SH-SY5Y (cell line): ENCODE measurements around the gene PI4K2B.

Experiments
- GATA2 ChIP-seq: IDR thresholded peaks from 2 replicates; pipeline ENCODE4 v1.6.1; 2011; ENCODE audit warnings: mild to moderate bottlenecking, low read depth, low read length
- GATA3 ChIP-seq: IDR thresholded peaks from 2 replicates; pipeline ENCODE4 v1.6.1; 2011; ENCODE audit warnings: low read depth, mild to moderate bottlenecking, low read length, moderate library complexity

The PI4K2B gene

DNA sequence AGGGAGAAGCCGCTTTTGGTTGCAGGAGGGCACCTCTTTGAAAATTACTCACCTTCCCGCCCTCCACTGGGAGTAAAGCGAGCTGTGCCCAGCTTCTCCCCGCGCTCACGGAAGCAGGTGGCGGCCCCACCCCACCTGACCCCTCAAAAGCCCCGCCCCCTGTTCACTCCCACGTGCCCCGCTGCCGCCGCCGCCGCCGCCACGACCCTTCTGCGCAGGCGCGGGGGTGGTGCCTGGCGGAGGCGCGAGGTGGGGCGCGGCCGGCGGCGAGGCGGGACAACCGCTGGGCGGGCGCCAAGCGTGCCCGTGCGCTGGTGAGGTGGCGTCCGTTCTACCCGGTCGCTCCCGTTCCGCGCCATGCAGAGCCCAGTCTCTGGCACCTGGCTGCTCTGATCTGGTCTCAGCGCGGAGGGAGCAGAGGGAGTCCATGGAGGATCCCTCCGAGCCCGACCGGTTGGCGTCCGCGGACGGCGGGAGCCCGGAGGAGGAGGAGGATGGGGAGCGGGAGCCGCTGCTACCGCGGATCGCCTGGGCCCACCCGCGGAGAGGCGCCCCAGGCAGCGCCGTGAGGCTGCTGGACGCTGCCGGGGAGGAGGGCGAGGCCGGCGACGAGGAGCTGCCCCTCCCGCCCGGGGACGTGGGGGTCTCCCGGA, at the start of gene PI4K2B:
Gene PI4K2B, plus strand, starts transcription at position 297 of the 653 bp plus-strand sequence. Its CDS starts 131 bp downstream, at position 428.
- TF ChIP-seq GATA3 (no peak), GATA2 (no peak)

DNA sequence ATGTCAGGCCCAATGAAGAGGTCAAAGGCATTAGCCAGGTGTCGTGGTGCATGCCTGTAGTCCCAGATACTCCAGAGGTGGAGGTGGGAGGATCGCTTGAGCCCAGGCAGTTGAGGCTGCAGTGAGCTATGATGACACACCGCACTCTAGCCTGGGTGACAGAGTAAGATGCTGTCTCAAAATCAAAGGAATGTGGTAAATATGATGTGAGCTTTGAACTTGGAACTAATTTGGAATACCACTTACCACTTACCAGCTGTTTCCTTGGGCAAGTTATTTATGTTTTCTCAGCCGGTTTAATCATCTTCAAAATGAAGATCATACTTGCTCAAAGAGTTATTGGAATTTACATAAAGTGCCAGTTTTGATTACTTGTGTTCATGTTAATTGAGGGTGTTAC, 49.8 kb upstream of the PI4K2B start:
- TF ChIP-seq GATA2: no peak
- no peak for TF ChIP-seq GATA3

DNA sequence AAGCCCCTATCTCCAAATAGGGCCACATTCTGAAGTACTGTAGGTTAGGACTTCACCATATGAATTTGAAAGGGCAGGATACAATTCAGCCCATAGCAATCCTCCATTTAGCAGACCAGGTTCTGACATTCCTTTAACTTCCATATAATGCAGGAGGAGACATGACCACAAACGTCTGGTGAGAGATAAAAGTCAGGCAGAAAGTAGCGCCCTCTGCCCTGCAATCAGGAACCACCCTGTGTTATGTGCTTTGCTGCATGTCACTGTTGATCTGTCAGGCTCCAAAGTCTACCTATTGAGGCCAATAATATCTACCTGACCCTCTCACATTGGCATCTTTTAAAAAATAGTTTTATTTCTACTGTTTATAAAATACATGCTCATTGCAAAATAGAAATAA, 43.4 kb upstream of the PI4K2B start:
- TF ChIP-seq GATA2 (no peak), GATA3 (no peak)

DNA sequence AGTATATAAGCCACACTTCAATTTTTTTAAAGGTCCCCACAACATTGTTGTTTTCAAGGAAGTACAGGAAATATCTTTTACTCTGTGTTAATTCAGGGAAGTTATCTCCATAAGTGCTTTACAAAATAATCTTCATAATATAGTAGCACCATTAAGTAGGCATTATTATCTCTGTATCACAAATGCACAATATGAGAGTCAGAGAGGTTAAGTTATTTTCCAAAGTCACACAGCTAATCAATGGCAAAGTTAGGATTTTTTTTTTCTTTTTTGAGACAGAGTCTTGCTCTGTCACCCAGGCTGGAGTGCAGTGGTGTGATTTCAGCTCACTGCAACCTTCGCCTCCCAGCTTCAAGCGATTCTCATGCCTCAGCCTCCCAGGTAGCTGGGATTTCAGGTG, 35.1 kb upstream of the PI4K2B start:
- TF ChIP-seq GATA3 (no peak), GATA2 (no peak)

DNA sequence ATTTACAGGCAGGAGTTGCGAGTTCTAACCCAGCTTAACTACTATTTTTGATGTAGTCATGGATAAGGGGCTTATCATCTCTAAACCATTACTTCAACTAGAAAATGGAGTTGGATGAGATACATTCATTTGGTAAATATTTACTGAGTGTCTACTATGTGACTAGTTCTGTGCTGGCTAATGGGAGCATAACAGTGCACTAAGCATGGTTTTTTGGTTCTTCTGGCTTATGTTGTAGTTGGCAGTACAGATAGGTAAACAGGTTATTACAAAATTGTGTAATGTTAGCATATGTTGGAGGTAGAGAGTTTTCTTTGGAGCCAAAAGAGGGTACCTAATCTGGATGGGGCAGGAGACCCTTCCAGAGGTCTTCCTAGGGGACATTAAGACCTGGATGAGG, 25.8 kb upstream of the PI4K2B start:
- TF ChIP-seq GATA2 (no peak), GATA3 (no peak)

DNA sequence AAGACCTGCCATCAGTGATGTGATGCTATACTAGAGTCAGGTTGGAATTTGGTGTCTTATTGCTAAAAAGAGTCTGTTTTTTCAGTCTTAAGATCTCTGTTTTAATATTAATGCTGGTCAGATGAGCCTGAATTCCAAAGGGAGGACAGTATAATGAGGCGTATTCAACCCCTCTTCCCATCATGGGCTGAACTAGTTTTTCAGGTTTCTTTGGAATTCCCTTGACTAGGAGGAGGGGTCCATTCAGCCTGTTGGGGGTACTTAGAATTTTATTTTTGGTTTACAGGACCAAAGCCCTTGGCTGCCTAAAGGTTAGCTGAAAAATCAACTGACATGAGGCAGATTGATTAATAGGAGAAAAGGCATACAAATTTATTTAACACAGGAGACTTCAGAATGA, 24.1 kb upstream of the PI4K2B start:
- TF ChIP-seq GATA3: no peak
- TF ChIP-seq GATA2: no peak

DNA sequence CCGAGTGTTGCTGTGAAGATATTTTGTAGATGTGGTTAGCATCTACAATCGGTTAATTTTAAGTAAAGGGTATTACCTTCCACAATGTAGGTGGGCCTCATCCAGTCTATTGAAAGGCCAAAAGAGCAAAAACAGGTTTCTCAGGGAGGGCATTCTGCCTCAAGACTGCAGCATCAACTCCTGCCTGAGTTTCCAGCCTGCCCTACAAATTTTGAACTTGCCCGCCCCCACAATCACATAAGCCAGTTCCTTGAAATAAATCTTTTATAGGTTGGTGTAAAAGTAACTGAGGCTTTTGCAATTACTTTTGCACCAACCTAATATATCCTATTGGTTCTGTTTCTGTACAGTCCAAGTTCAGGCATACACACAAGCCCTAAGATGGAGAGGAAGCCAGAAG, 22.1 kb upstream of the PI4K2B start:
- TF ChIP-seq GATA3: no peak
- TF ChIP-seq GATA2: no peak

DNA sequence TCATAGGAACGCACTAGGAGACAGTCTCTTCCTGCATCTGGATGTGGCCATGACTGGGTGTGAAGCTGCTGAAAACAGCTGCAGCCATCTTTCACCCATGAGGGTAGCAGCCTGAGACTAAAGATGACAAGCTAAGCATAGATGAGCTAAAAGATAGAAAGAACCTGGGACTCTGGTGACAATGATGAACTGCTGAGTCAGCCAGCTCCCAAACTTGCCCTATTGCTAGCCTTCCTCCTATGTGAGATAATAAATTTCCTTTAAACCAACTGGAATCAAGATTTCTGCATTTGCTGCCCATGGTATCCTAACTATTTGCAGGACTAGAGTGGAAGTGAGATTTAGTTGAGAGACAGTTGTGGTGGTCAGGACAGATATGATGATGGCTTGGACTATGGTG, 21.0 kb upstream of the PI4K2B start:
- no peak for TF ChIP-seq GATA2
- TF ChIP-seq GATA3: no peak

DNA sequence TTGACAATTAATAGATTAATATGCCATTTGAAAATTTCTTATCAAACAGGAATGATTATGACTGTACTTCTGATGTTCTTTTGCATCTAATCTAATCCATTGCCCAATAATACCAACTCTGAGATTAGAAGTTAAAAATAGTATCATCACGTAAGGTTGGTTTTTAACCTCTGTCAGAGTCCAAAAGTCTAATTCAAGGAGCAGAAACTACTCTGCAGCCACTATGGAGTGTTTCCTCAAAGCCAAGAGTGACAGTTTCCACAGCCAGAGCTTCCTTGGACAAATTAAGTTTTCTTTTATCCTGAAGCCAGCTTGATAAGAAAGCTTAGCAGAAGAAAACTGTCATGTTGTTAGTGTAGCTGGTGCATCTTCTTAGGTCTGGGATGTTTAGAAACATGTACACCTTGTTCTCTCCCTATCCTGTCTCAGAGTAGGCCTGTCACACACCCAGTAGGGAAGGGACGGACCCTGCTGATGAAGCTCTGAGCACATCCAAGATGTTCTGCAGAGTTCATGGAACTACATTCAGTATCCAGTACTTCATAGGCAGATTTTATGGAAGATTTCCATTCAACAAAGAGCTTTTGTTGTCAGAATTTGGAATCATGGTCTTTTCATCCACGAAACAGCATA, 20.4 kb upstream of the PI4K2B start:
- no peak for TF ChIP-seq GATA3
- no peak for TF ChIP-seq GATA2

DNA sequence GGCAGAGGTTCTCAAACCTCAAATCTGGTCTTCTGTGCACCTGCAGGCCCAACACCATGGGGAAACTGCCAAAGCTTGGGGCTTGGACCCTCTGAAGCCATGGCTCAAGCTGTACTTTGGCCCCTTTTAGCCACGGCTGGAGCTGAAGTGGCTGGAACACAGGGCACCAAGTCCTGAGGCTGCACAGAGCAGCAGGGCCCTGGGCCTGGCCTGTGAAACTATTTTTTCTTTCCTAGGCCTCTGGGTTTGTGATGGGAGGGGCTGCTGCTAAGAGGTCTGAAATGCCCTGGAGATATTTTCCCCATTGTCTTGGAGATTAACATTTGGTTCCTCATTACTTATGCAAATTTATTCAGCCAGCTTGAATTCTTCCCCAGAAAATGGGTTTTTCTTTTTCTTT, 18.3 kb upstream of the PI4K2B start:
- TF ChIP-seq GATA3 (no peak), GATA2 (no peak)

DNA sequence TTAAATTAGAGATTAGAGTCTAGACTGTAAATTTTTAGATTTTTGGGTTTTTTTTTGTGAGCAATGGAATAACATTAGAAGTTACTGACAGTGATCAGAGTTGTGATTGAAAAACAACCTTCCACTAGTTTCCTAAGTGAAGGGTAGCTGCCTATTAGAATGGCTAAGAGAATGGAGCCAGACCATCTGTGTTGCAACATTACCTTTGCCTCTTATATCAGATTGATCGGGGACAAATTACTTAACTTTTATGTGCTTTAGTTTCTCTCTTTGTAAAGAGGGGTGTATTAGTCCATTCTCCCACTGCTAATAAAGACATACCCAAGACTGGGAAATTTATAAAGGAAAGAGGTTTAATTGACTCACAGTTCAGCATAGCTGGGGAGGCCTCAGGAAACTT, 12.5 kb upstream of the PI4K2B start:
- TF ChIP-seq GATA2 (no peak), GATA3 (no peak)

DNA sequence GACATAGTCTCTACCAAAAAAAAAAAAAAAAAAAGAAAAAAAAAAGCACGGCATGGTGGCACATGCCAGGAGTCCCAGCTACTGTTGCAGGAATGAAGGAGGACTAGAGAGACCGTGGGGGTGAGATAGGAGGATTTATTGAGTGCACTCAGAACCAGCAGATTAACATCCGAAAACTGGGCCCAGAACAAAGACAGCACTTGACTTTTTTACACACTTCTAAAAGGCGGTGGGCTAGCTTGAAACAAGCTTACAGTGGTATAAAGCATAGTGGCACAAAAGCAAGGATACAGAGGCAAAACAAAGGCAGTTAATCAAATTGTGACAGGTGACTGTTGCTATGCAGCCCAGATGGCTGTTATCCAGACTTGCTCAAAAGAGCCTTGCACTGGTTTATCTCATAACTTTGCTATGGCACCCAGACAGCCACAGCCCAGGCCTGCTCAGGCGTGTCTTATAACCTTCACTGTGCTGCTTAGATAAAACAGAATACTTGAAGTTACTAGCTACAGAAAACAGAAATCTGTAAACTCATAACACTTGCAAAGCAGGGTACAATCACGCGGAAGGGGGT, 9.9 kb upstream of the PI4K2B start:
- TF ChIP-seq GATA2 (no peak), GATA3 (no peak)

DNA sequence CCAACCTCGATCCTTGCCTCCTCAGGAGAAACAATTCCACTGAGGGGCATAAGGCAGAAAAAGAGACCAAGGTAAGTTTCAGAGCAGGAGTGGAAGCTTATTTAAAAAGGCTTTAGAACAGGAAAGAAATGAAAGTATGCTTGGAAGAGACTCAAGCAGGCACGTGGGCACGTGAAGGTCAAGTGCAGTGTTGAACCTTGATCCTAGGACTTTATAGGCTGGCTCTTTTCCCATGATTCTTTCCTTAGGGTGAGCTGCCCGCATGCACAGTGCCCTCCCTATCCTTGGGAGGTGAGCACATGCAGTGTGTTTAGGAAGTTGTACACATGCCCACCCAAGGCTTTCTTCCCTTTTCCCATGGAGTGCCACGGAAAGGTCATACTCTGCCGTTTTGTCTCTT, 4.0 kb upstream of the PI4K2B start:
- TF ChIP-seq GATA2 (no peak), GATA3 (no peak)

DNA sequence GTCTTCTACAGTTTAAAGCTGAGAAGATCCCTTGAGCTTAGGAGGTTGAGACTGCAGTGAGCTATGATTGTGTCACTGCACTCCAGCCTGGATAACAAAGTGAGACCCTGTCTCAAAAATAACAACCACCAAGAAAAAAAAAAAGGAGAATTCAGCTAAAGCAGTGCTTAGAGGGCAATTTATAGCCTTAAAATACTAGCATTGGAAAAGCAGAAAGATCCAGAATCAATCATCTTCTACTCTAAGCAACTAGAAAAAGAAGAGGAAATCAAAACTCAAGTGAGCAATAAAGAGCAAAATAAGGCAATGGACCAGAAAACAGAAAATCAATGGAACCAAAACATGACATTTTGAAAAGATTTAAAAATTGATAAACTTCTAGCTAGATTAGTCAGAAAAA, 639 bp upstream of the PI4K2B start:
- TF ChIP-seq GATA3 (no peak), GATA2 (no peak)

DNA sequence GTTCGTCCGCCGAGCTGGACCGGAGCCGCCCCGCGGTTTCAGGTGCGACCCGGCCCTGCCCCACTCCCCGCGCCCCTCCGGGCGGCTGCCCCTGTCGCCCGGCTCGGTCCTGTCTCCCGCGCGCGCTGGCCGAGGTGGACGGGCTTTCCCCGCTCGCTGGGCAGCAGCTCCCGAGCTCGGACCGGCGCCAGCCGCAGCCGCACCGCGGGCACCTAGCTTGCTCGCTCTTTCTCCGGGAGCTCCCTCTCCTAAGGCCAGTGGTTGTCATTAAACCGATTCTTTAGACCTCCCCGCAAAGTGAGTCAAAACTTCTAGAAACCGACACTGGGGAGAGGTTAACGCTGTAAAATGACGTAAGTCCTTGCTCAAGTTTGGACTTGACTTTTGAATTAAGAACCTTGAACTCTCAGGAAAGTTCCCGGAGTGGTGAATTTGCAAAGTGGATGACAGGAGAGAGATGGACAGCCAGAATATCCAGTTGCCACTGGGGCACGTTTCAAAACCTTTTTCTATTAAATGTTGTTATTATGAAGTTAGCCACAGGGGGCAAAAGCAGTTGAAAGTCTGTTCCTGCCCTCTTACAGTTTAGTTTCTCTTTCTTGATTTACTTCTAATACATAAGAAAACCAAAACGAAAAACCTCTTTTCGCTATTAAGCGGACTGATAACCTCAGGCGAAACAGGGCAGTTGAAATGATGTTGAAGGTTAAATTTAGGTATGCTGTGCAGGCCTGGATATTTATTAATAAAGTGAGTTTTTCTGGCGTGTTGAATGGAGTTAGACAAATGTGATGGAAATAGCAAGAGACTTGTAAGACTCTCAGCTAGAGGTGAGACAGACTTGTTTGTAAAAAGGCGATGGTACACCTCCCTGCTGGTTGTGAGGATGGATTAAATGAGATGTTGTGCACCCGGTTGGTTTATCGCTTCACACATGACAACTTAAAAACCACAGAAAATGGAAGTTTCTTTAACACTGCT, 847 bp downstream of the PI4K2B start:
- TF ChIP-seq GATA3 (no peak), GATA2 (no peak)
